ENCODE results near the gene CHRNA7. TPM values are rescaled to one million over a fixed set of nuclear protein-coding genes. Genes with fewer than 3 reads are reported as not detected.

The CHRNA7 gene
- total RNA-seq, 2 donors from 2014 or later, result 3.7 to 9.3 TPM

DNA sequence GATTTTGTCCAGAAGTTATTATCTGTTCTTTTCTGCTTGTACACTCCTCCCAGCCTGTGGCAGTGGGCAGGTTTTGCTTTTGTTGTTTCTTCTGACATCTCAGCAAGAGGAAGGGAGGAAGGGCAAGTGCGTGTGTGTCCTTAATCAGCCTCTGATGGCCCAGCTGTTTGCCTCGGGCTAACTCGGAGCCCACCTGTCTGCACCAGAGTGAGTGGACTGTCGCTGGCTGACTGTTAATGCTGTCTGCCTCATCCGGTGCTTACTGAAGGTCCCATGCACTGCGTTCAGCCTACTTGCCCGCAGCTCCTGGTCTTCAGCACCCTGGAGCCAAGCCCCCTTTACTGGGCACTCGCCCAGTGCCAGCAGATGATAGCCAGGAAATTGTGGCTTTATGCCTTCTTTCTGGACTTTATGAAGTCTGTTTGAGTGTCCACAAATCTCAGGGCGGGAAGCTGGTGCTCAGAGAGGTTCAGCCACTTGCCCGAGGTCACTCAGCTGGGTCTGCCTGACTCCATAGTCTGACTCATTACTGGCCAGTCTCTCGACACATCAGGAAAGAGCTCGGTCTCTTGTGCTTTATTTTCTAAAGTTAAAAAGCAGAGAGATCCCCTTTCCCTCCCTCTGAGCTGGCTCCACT lies 89.5 kb downstream of the CHRNA7 start:
- no peak for TF ChIP-seq POLR2AphosphoS5 (IDR thresholded peaks at IDR 0.05)
- no peak for TF ChIP-seq POLR2A (IDR thresholded peaks at IDR 0.05)
- TF ChIP-seq, protein P1, sequence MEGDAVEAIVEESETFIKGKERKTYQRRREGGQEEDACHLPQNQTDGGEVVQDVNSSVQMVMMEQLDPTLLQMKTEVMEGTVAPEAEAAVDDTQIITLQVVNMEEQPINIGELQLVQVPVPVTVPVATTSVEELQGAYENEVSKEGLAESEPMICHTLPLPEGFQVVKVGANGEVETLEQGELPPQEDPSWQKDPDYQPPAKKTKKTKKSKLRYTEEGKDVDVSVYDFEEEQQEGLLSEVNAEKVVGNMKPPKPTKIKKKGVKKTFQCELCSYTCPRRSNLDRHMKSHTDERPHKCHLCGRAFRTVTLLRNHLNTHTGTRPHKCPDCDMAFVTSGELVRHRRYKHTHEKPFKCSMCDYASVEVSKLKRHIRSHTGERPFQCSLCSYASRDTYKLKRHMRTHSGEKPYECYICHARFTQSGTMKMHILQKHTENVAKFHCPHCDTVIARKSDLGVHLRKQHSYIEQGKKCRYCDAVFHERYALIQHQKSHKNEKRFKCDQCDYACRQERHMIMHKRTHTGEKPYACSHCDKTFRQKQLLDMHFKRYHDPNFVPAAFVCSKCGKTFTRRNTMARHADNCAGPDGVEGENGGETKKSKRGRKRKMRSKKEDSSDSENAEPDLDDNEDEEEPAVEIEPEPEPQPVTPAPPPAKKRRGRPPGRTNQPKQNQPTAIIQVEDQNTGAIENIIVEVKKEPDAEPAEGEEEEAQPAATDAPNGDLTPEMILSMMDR (IDR thresholded peaks at IDR 0.05), result no peak
- Histone ChIP-seq H3K4me1 (replicated peaks) (no peaks in the 10 kb centered on the region), H3K4me3 (no peak overlapping the region), H3K27me3 (replicated peaks; ENCODE audit: insufficient read depth) (no peaks in the 10 kb centered on the region), H3K36me3 (no peaks in the 10 kb centered on the region), H3K27ac (no peak overlapping the region), H3K9me3 (no peaks in the 10 kb centered on the region)
- intact Hi-C loops (cut with DNase I), result no loop called here
- DNase-seq (ENCODE audit: low spot score), result no peak
- 54% methylated on average over 9 of the region's 12 CpGs for WGBS

DNA sequence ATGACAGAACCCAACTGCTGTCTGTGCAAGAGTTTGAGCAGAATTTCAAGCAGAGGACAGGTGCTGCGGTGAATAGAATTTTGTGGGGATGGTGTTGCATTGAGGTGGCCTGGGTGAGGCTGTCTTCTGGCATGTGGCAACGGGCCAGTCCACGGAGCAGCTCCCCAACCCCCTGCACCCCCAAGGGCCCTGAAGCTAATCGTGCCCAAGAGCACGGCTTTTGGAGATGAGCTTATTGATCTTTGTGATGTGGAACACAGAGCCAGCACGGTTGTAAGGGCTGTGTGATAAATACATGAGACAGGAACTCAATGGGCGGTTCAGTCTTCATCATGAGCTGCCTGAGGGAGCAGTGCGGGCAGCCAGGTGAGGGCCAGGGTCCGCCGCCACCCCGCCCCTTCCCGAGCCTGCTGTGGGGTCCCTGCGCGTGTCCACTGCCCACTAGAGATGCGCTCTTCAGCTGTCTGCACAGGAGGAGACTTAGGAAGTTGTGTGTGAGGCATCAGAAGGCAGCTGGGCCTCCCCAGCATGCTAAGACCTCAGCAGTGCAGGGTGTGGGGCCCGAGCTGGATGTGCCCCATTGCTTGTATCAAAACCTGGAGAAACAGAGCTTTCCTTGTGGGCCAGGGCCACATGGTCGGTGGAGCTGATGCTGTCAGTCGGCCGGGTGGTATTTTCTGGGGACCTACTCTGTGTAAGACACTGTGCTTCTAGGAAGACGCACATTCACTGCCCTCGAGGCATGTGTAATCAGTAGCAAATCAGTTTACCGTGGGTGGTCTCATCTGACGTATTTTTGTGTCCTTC lies 90.5 kb downstream of the CHRNA7 start:
- no peaks in the 10 kb centered on the region for H3K36me3 ChIP-seq
- H3K27ac ChIP-seq, result no peak overlapping the region
- no peaks in the 10 kb centered on the region for H3K9me3 ChIP-seq
- no peak for DNase-seq (ENCODE audit: low spot score)
- TF ChIP-seq, protein P1 (IDR thresholded peaks at IDR 0.05), result no peak
- TF ChIP-seq POLR2AphosphoS5 (IDR thresholded peaks at IDR 0.05) (no peak), POLR2A (IDR thresholded peaks at IDR 0.05) (no peak)
- no peaks in the 10 kb centered on the region for H3K4me1 ChIP-seq (replicated peaks)
- 89% methylated on average over 23 of the region's 23 CpGs for WGBS
- intact Hi-C loops (cut with DNase I), result no loop called here
- no peak overlapping the region for H3K4me3 ChIP-seq
- no peaks in the 10 kb centered on the region for H3K27me3 ChIP-seq (replicated peaks; ENCODE audit: insufficient read depth)

DNA sequence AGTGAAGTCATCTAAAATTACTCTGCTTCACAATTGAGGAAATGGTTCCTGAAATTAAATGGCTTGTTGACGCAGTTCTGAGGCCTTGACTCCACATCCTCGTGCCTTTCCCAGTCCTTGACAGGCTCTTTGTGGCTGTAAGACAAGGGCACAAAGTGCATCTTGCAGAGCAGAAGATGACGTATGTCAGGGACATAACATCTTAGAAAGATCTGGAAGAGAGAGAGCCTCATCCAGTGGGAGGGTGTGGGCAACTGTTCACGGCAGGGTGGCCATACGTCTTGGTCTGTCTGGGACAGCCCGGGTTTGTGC lies 91.0 kb downstream of the CHRNA7 start:
- 91% methylated on average over 6 of the region's 6 CpGs for WGBS
- H3K4me1 ChIP-seq (replicated peaks), result no peaks in the 10 kb centered on the region
- DNase-seq (ENCODE audit: low spot score), result no peak
- no peaks in the 10 kb centered on the region for H3K9me3 ChIP-seq
- no peak overlapping the region for H3K27ac ChIP-seq
- H3K36me3 ChIP-seq, result no peaks in the 10 kb centered on the region
- no peak for TF ChIP-seq POLR2AphosphoS5 (IDR thresholded peaks at IDR 0.05)
- TF ChIP-seq POLR2A (IDR thresholded peaks at IDR 0.05), result no peak
- TF ChIP-seq, protein P1 (IDR thresholded peaks at IDR 0.05), result no peak
- no peaks in the 10 kb centered on the region for H3K27me3 ChIP-seq (replicated peaks; ENCODE audit: insufficient read depth)
- intact Hi-C loops (cut with DNase I), result no loop called here
- no peak overlapping the region for H3K4me3 ChIP-seq

DNA sequence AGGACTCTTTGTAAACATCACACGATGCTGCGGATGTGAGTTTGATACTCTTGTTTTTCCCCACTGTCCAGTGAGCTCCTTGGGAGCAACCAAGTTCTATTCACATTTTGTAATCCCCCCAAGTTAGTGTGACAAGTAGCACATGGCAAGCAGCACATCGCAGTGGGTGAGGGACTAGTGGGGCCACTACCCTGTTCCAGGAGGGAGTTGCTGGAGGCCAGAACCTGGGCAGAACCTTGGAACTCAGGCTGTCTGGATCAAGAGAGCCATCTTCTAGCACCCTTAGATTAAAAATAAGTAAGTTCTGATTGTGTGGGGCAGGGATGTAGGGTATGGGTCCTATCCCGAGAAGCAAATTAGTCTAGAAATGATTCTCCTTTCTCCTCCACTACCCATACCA lies 91.7 kb downstream of the CHRNA7 start:
- WGBS, result 93% methylated on average over 4 of the region's 4 CpGs
- H3K4me3 ChIP-seq, result no peak overlapping the region
- TF ChIP-seq, protein P1 (IDR thresholded peaks at IDR 0.05), result no peak
- TF ChIP-seq POLR2AphosphoS5 (IDR thresholded peaks at IDR 0.05) (no peak), POLR2A (IDR thresholded peaks at IDR 0.05) (no peak)
- no peaks in the 10 kb centered on the region for H3K4me1 ChIP-seq (replicated peaks)
- no peaks in the 10 kb centered on the region for H3K36me3 ChIP-seq
- H3K27ac ChIP-seq, result no peak overlapping the region
- H3K9me3 ChIP-seq, result no peaks in the 10 kb centered on the region
- H3K27me3 ChIP-seq (replicated peaks; ENCODE audit: insufficient read depth), result no peaks in the 10 kb centered on the region
- DNase-seq (ENCODE audit: low spot score), result no peak
- intact Hi-C loops (cut with DNase I), result no loop called here

DNA sequence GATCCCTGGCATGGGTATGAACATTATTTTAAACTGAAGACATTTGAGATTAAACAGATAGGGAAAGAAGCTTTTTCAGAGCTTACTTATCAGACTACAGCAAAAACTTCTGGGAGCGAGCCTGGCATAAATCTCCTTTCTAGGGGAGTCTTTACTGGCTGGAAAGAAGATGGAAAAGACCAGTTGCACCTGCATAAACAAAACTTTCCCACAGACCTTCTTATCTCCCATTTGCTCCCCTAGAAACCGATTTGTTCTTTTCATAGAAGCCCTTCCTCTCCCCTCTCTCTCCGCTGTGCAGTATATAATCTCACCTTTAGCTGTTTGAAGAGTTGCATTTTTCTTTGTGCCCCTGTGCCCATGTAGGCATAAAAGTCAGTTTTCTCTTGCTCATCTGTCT lies 93.2 kb downstream of the CHRNA7 start:
- intact Hi-C loops (cut with DNase I), result no loop called here
- Histone ChIP-seq H3K27ac (no peak overlapping the region), H3K9me3 (no peaks in the 10 kb centered on the region), H3K27me3 (replicated peaks; ENCODE audit: insufficient read depth) (no peaks in the 10 kb centered on the region), H3K4me1 (replicated peaks) (no peaks in the 10 kb centered on the region), H3K4me3 (no peak overlapping the region), H3K36me3 (no peaks in the 10 kb centered on the region)
- WGBS, result 46% methylated on average over 3 of the region's 3 CpGs
- no peak for DNase-seq (ENCODE audit: low spot score)
- TF ChIP-seq, protein P1 (IDR thresholded peaks at IDR 0.05), result no peak
- no peak for TF ChIP-seq POLR2A (IDR thresholded peaks at IDR 0.05)
- TF ChIP-seq POLR2AphosphoS5 (IDR thresholded peaks at IDR 0.05), result no peak
